Measurements from ENCODE around the gene AHSA1. TPM values are rescaled to one million over a fixed set of nuclear protein-coding genes. Genes with fewer than 3 reads are reported as not detected.

AHSA1 gene
- total and polyA plus RNA-seq, 2 donors (not counting 1 experiment from before 2014, with no cell fraction given) = 60.3 to 189 TPM

DNA sequence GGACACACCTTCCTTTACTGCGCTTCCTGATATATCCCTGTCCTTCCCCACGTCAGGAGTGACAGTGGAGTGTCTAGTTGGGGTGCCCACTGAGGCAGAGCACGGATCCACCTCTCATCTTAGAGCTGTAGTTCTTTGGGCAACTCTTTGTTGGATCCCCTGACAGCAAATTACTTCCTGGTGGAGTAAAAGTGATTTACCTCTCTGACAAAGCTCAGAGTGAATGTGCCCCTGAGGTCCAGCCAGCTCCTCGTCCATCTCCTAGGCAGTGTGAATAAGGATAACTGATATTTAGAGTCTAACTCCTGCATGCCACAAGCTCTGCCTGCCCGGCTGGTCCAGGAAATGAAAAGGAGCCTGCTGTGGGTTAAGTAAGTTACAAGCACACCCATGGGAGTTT lies 16.0 kb downstream of the AHSA1 start:
- Histone ChIP-seq H2AFZ (ENCODE audit: low read length) (no peak overlapping the region), H4K20me1 (ENCODE audit: control insufficient read depth, extremely low read depth, insufficient read depth, low read length) (no peaks in the 10 kb centered on the region)

DNA sequence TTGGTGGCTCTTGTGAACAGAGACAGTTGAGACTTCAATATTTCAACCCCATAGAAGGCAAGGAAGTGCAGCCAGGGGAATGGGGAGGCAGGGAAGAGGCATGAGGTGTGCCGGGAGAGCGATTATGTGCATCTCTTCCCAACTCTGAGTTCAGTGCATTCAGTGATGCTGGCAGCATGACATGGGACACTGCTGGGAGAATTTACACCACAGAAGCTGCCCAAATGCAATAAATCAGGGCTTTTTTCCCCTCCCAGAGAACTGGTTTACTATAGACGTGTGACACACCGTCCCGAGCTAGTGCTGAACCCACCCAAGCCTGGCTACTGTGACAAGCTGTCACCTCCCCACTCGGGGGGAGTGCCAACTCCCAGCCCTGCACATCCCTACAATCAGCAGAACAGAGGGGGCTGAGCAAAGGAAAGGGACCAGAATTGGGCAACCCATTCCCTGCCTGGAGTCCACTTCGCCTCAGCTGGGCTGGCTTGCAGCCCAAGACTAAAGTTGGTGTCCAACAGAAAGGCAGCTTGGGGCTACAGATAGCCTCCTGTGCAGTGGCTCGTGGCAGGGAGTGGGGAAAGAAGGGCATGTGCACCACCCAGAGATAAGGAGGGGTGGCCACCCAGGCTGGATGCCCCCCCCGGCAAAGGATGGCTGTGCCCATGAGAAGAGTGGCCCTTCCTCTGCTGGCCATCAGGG lies 16.7 kb downstream of the AHSA1 start:
- no peaks in the 10 kb centered on the region for H3K4me1 ChIP-seq (ENCODE audit: control insufficient read depth, extremely low read depth, insufficient read depth, low read length)
- H3K36me3 ChIP-seq (ENCODE audit: control insufficient read depth, insufficient read depth, low read length) = no peaks in the 10 kb centered on the region
- H3K27ac ChIP-seq (ENCODE audit: insufficient read depth, low read length) = no peak overlapping the region
- H3K4me2 ChIP-seq (ENCODE audit: extremely low read depth, insufficient read depth, low read length) = no peak overlapping the region
- no peaks in the 10 kb centered on the region for H3K9me3 ChIP-seq (ENCODE audit: control insufficient read depth, insufficient read depth, low read depth, low read length)
- no peak overlapping the region for H3K9ac ChIP-seq (ENCODE audit: insufficient read depth, low read length)
- no peaks in the 10 kb centered on the region for H4K20me1 ChIP-seq (ENCODE audit: control insufficient read depth, extremely low read depth, insufficient read depth, low read length)
- no peak for TF ChIP-seq EZH2 (IDR thresholded peaks at IDR 0.05; ENCODE audit: low read length, missing control alignments)
- TF ChIP-seq, protein P1, sequence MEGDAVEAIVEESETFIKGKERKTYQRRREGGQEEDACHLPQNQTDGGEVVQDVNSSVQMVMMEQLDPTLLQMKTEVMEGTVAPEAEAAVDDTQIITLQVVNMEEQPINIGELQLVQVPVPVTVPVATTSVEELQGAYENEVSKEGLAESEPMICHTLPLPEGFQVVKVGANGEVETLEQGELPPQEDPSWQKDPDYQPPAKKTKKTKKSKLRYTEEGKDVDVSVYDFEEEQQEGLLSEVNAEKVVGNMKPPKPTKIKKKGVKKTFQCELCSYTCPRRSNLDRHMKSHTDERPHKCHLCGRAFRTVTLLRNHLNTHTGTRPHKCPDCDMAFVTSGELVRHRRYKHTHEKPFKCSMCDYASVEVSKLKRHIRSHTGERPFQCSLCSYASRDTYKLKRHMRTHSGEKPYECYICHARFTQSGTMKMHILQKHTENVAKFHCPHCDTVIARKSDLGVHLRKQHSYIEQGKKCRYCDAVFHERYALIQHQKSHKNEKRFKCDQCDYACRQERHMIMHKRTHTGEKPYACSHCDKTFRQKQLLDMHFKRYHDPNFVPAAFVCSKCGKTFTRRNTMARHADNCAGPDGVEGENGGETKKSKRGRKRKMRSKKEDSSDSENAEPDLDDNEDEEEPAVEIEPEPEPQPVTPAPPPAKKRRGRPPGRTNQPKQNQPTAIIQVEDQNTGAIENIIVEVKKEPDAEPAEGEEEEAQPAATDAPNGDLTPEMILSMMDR (conservative IDR thresholded peaks at IDR 0.05 in 1 of 2, IDR thresholded peaks at IDR 0.05 in 1 of 2; ENCODE audit: low read depth in 1 of 2, low read length in 2 of 2) = no peak
- H3K79me2 ChIP-seq (ENCODE audit: control insufficient read depth, insufficient read depth, low read length) = no peaks in the 10 kb centered on the region
- H3K27me3 ChIP-seq (ENCODE audit: control insufficient read depth, insufficient read depth, low read length) = peaks cover 5% of the 10 kb centered on the region
- no peak overlapping the region for H2AFZ ChIP-seq (ENCODE audit: low read length)
- no peak for DNase-seq (ENCODE audit: low read depth in 2 of 2)
- H3K4me3 ChIP-seq (replicated peaks in 1 of 4; ENCODE audit: control extremely low read depth in 1 of 4, insufficient read depth in 1 of 4, low read depth in 3 of 4, low read length in 4 of 4) = no peak overlapping the region

More for the DNA sequence above, 16.0 kb downstream of the AHSA1 start:
- Histone ChIP-seq H3K4me2 (ENCODE audit: extremely low read depth, insufficient read depth, low read length) (no peak overlapping the region), H3K27me3 (ENCODE audit: control insufficient read depth, insufficient read depth, low read length) (peaks cover 5% of the 10 kb centered on the region), H3K79me2 (ENCODE audit: control insufficient read depth, insufficient read depth, low read length) (no peaks in the 10 kb centered on the region), H3K27ac (ENCODE audit: insufficient read depth, low read length) (no peak overlapping the region), H3K4me3 (replicated peaks in 1 of 4; ENCODE audit: control extremely low read depth in 1 of 4, insufficient read depth in 1 of 4, low read depth in 3 of 4, low read length in 4 of 4) (no peak overlapping the region), H3K9ac (ENCODE audit: insufficient read depth, low read length) (no peak overlapping the region), H3K36me3 (ENCODE audit: control insufficient read depth, insufficient read depth, low read length) (no peaks in the 10 kb centered on the region), H3K9me3 (ENCODE audit: control insufficient read depth, insufficient read depth, low read depth, low read length) (no peaks in the 10 kb centered on the region), H3K4me1 (ENCODE audit: control insufficient read depth, extremely low read depth, insufficient read depth, low read length) (no peaks in the 10 kb centered on the region)
- TF ChIP-seq EZH2 (IDR thresholded peaks at IDR 0.05; ENCODE audit: low read length, missing control alignments) = no peak
- TF ChIP-seq, protein P1 (conservative IDR thresholded peaks at IDR 0.05 in 1 of 2, IDR thresholded peaks at IDR 0.05 in 1 of 2; ENCODE audit: low read depth in 1 of 2, low read length in 2 of 2) = no peak
- DNase-seq (ENCODE audit: low read depth in 2 of 2) = no peak

DNA sequence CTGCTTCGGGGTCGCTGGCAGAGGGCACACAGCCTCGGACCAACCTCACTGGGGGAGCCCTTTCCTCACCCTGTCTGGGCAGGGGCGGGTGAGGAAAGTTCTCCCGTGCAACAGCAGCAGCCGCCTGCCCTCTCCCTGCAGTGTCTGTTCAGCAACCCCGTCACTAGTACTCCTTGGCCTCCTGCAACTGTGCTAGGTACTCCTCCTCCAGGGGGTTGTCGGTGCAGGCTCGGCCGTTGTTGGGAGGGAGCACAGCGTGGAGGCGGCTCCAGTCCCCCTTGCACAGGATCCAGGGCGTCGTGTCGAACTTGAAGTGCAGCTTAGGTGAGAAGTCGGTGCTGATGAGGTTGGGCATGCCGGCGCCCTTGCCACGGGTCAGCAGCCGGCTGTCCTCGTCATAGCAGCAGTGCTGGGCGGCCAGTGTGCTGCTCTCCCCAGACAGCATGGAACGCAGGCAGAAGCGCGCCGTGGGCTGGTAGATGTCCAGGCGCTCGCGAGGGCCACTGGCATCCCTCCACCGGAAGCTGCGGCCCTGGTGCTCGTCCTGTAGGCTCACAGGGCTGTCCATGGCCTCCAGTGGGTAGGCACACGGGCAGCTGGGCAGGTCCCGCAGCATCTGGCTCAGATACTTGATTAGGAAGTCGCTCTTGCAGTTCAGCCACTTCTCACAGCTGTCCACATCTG lies 17.7 kb downstream of the AHSA1 start:
- Histone ChIP-seq H3K9ac (ENCODE audit: insufficient read depth, low read length) (no peak overlapping the region), H3K4me2 (ENCODE audit: extremely low read depth, insufficient read depth, low read length) (no peak overlapping the region), H3K4me1 (ENCODE audit: control insufficient read depth, extremely low read depth, insufficient read depth, low read length) (no peaks in the 10 kb centered on the region), H2AFZ (ENCODE audit: low read length) (no peak overlapping the region), H3K79me2 (ENCODE audit: control insufficient read depth, insufficient read depth, low read length) (no peaks in the 10 kb centered on the region), H4K20me1 (ENCODE audit: control insufficient read depth, extremely low read depth, insufficient read depth, low read length) (no peaks in the 10 kb centered on the region), H3K36me3 (ENCODE audit: control insufficient read depth, insufficient read depth, low read length) (no peaks in the 10 kb centered on the region), H3K4me3 (replicated peaks in 1 of 4; ENCODE audit: control extremely low read depth in 1 of 4, insufficient read depth in 1 of 4, low read depth in 3 of 4, low read length in 4 of 4) (no peak overlapping the region), H3K27me3 (ENCODE audit: control insufficient read depth, insufficient read depth, low read length) (peaks cover 5% of the 10 kb centered on the region), H3K27ac (ENCODE audit: insufficient read depth, low read length) (no peak overlapping the region), H3K9me3 (ENCODE audit: control insufficient read depth, insufficient read depth, low read depth, low read length) (no peaks in the 10 kb centered on the region)
- DNase-seq (ENCODE audit: low read depth in 2 of 2) = no peak
- TF ChIP-seq, protein P1 (conservative IDR thresholded peaks at IDR 0.05 in 1 of 2, IDR thresholded peaks at IDR 0.05 in 1 of 2; ENCODE audit: low read depth in 1 of 2, low read length in 2 of 2) = no peak
- no peak for TF ChIP-seq EZH2 (IDR thresholded peaks at IDR 0.05; ENCODE audit: low read length, missing control alignments)
